Measurements from ENCODE around the gene GLI1.

GRCh38 chr12:57491393-57492280 lies 32.1 kb downstream of the GLI1 start:
- TF ChIP-seq CTCF (IDR thresholded peaks at IDR 0.05; ENCODE audit: insufficient read depth, low read length, poor library complexity, severe bottlenecking) (peak; percentile 12), EZH2phosphoT487 (conservative IDR thresholded peaks at IDR 0.05; ENCODE audit: low read length) (no peak)
